Measurements from ENCODE around the gene AK9. TPM values are rescaled to one million over a fixed set of nuclear protein-coding genes. Genes with fewer than 3 reads are reported as not detected.

Gene AK9
- total RNA-seq, 2 experiments from 2014 or later: 3.5 to 5.2 TPM

DNA sequence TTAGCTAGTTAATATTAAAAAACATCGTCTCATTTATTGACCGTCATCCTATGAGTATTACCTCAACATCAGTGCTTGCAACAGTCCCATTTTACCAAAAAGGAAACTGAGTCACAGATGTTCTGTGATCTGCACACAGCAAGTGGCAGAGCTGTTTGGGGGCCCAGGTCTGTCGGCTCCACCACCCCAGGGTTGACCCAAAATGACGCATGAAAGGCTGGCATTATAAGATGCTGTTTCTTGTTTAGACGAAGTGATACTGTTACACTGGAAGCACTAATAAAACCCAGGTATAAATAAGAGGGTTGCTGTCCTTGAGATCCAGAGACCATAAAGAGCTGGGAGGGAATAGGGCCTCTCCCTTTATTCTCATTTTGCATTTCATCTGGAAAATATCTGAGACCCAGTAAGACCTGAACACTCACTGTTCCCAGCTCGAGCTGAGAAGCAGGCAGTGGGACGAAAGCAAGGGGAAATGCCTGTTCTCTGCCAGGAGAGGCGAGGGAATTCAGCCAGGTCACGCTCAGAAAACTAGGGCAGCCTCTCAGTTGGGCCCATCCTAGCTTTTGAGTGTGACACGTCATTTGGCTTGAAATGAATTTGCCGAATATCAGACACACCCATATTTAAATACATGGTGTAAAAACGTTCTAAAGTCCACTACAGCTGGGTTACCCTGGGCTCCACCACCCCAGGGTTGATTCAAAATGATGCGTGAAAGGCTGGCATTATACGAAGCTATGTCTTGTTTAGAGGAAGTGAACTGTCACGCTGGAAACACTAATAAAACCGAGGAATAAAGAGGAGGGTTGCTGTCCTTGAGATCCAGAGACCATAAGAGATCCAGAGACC, 234.1 kb downstream of the AK9 start:
- no peak for DNase-seq
- ChIA-PET CTCF (interaction anchor here (0.7 to 1.5 kb wide), 7 partner anchors 9 to 1419 kb away, joined by 3 to 7 read pairs (median 3); partner anchors contain the start of genes PPIL6 and SMPD2), POLR2A (interaction anchor here (0.9 to 1.0 kb wide), 3 partner anchors 12 to 269 kb away, joined by 3 to 4 read pairs (median 4); no protein-coding TSS in a partner anchor)
- no peak for ATAC-seq
- Mint-ChIP-seq H3K27me3 (no peaks in the 10 kb centered on the region), H3K4me1 (peaks cover 63% of the 10 kb centered on the region), H3K36me3 (ENCODE audit: low read depth) (peaks cover 22% of the 10 kb centered on the region), H3K4me3 (peak overlapping the region; percentile 28), H3K27ac (no peak overlapping the region), H3K9me3 (ENCODE audit: low read depth) (peaks cover 2% of the 10 kb centered on the region)
- intact Hi-C loops (cut with DNase I, micrococcal nuclease): no loop called here

DNA sequence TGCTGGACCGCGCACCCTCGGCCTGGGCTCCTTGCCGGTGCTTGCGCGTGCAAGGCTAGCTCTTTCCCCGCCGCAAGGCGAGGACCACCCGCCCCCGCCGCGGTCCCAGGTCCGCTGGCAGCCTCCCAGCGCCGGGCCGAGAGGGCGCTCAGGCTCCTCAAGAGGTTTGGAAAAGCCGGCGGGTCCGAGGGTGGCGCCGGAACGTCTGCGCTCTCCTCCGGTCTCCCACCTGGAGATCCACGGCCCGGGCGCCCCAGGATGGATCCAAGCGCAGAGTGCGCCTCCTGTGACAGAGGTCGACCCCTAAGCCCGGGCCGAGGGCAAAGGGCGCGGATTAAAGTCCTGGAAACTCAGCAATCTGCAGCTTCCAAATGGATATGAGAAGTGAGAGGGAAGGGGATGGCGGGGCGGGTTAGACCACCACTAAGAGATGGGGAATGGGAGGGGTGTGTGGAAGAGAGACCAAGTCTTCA, 234.9 kb downstream of the AK9 start:
- DNase-seq (no peak), ATAC-seq (no peak)
- H3K4me1 Mint-ChIP-seq: peaks cover 60% of the 10 kb centered on the region
- peak overlapping the region; percentile 87 for H3K4me3 Mint-ChIP-seq
- no peaks in the 10 kb centered on the region for H3K9me3 Mint-ChIP-seq (ENCODE audit: low read depth)
- ChIA-PET CTCF (interaction anchor here (0.7 to 1.5 kb wide), 4 partner anchors 15 to 1420 kb away, joined by 3 to 7 read pairs (median 4); partner anchors contain the start of genes PPIL6 and SMPD2), POLR2A (interaction anchor here (1.3 kb wide), 1 partner anchor 26 kb away, joined by 9 read pairs; no protein-coding TSS in a partner anchor)
- H3K36me3 Mint-ChIP-seq (ENCODE audit: low read depth): peaks cover 16% of the 10 kb centered on the region
- intact Hi-C loops (cut with DNase I, micrococcal nuclease): no loop called here
- H3K27ac Mint-ChIP-seq: no peak overlapping the region
- H3K27me3 Mint-ChIP-seq: no peaks in the 10 kb centered on the region

DNA sequence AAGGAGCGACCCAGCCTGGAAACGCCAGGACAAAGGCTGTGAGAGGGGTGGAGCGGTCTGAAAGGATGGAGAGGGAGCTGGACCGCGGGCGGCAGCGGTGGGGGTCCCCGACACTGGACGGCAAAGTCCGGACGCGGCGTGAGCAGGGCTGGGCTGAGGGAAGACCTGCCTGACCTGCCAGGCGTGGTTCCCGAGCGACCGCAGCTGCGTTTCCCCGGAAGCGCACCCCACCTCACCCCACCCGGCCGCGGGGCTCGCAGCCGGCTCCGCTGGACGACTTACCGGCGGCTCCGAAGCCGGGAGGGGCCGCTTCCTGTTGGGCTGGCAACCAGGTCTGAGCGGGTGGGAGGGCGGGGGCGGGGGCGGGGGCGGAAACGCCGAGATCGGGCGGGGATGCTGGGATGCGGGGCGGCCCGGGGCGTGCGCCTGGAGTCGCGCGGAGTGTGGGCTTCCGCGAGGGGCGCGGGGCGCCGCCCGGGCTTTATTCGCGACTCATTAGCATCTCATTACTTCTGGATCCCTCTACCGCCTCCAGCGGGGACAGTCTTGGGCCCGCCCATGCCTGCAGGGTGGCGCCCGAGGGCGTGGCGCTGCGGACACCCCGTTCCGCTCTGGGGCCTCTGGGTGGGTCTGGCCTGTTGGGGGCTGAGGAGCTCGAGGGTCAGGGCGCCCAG, 235.4 kb downstream of the AK9 start, which contains the start of gene MICAL1:
Gene MICAL1, minus strand, starts transcription at position 336 of the 674 bp plus-strand sequence. CDS start 1,576 bp downstream, outside the sequence.
- peak; percentile 53 for ATAC-seq
- peaks cover 59% of the 10 kb centered on the region for H3K4me1 Mint-ChIP-seq
- POLR2A ChIA-PET: interaction anchor here (1.2 to 1.3 kb wide), 2 partner anchors 27 to 73 kb away, joined by 3 to 9 read pairs; partner anchors contain the start of gene CD164
- H3K36me3 Mint-ChIP-seq (ENCODE audit: low read depth): peaks cover 16% of the 10 kb centered on the region
- intact Hi-C loops (cut with DNase I, micrococcal nuclease): loop anchor here (1.0 to 2.0 kb wide), 4 partner anchors 14 to 361 kb away; partner anchors contain the start of genes CD164 (in 1 of the 2), CEP57L1 (in 1 of the 2), SESN1 (in 1 of the 2) and ZBTB24 (in 1 of the 2)
- DNase-seq: peak; percentile 78
- peak within 1 kb of the TSS; percentile 92 for H3K27ac Mint-ChIP-seq
- CTCF ChIA-PET: interaction anchor here (1.0 to 3.9 kb wide), 3 partner anchors 14 to 73 kb away, joined by 4 to 25 read pairs (median 5); partner anchors contain the start of genes PPIL6 and SMPD2
- H3K27me3 Mint-ChIP-seq: no peaks in the 10 kb centered on the region
- H3K9me3 Mint-ChIP-seq (ENCODE audit: low read depth): no peaks in the 10 kb centered on the region
- H3K4me3 Mint-ChIP-seq: peak within 1 kb of the TSS; percentile 87

DNA sequence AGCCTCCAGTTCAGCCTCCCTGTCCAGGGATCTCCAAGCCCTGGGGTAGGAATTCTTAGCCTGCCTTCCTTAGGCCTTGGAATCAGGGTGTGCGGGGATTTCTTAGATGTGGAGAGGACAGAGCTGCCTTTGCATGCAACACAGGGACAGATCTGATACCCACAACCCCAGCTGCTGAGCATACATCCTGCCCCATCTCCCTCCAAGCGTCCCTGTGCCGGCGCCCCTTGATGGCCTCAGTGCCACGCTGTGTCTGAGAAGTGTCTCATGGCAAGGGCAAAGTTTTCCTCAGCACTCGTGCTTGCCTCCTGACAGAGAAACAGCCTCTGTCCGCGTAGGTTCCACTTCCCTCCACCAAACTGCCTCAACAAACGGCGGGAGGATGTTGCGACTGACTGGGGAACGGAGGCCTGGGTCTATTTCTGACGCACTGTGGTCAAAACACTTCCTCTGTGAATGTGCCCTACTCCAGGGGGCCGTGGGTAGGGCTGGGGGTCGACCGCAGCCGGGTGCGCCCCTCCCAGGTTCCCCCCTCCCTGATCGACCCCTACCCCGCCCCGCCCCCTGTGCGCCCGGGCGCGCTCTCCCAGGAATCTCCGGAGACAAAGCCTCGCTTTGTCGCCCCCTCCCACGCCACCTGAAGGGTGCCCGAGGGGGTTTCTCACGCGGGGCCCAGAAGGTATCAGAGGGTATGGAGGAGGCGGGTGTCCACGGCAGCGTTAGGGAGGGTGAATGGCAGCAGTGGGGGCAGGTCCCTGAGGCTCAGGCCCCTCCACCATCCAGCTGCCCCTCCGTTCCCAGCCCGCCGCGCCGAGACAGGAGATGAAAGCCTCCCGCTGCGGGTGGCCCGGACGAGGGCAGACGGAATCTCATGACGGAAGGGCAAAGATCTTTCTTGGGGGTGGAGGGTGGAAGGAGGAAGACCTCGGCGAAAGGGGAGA, 236.2 kb downstream of the AK9 start:
- POLR2A ChIA-PET: interaction anchor here (1.2 to 1.3 kb wide), 3 partner anchors 13 to 73 kb away, joined by 3 to 9 read pairs (median 4); partner anchors contain the start of gene CD164

DNA sequence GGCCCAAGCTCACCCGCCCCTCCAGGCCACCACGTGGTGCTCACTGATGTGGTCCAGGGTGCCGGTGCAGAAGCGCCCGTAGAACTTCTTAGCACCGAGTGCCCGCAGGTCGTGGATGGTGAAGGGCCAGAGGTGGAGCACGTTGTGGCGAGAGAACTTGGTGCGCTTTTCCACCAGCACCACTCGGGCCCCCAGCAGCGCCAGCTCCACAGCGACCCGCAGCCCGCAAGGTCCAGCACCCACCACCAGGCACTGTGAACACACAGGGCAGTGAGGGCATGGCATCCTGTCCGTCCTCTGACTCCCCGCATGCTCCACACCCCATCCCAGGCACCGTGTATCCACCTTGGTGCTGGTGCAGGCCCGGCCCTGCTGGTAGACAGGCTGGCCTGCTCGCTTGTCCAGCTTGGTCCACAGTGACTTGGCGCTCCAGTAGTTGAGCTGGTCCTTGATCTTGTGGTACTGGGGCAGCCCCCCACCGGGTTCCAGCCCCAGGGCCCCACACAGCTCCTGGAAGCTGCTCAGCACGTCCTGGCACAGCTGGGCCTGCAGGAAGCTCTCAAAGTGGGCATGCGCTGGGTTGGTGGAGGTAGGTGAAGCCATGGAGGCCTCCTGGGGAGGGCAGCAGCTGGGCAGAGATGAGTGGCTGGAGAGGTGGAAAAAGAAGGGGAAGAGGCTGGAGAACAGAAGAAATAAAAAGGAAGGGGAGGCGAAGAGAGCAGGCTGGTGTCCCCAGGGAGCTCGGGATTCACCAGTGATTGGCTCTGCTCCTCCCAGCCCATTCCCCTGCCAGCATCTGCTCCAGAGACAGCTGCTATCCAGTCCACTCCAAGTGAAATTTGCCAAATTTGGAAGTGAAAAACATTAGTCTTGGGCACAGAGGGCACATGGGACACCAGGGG, 237.2 kb downstream of the AK9 start:
- intact Hi-C loops (cut with DNase I, micrococcal nuclease): loop anchor here in 1 of 2 experiments (1.0 to 2.0 kb wide), 2 partner anchors 14 to 359 kb away; partner anchors contain the start of genes CEP57L1, PPIL6, SESN1 and SMPD2
- Mint-ChIP-seq H3K4me3 (peak overlapping the region; percentile 87), H3K4me1 (peaks cover 57% of the 10 kb centered on the region), H3K27ac (peak overlapping the region; percentile 92), H3K9me3 (ENCODE audit: low read depth) (no peaks in the 10 kb centered on the region), H3K36me3 (ENCODE audit: low read depth) (peaks cover 13% of the 10 kb centered on the region), H3K27me3 (no peaks in the 10 kb centered on the region)
- ChIA-PET POLR2A (interaction anchor here (1.3 kb wide), 1 partner anchor 12 kb away, joined by 4 read pairs; no protein-coding TSS in a partner anchor), CTCF (interaction anchor here (0.6 to 3.9 kb wide), 4 partner anchors 12 to 81 kb away, joined by 3 to 25 read pairs (median 3); partner anchors contain the start of genes PPIL6 and SMPD2)
- DNase-seq (no peak), ATAC-seq (no peak)

More for the DNA sequence above, 236.2 kb downstream of the AK9 start:
- intact Hi-C loops (cut with DNase I, micrococcal nuclease): loop anchor here (1.0 to 2.0 kb wide), 5 partner anchors 13 to 360 kb away; partner anchors contain the start of genes CD164 (in 1 of the 2), CEP57L1 (in 1 of the 2), PPIL6 (in 1 of the 2) and SESN1 (in 1 of the 2)
- Mint-ChIP-seq H3K36me3 (ENCODE audit: low read depth) (peaks cover 16% of the 10 kb centered on the region), H3K27me3 (no peaks in the 10 kb centered on the region), H3K27ac (peak overlapping the region; percentile 92), H3K4me1 (peaks cover 63% of the 10 kb centered on the region), H3K4me3 (peak overlapping the region; percentile 87), H3K9me3 (ENCODE audit: low read depth) (no peaks in the 10 kb centered on the region)
- peak; percentile 36 for ATAC-seq
- CTCF ChIA-PET: interaction anchor here (0.6 to 3.9 kb wide), 5 partner anchors 13 to 82 kb away, joined by 3 to 25 read pairs (median 3); partner anchors contain the start of genes PPIL6 and SMPD2
- peak; percentile 75 for DNase-seq

DNA sequence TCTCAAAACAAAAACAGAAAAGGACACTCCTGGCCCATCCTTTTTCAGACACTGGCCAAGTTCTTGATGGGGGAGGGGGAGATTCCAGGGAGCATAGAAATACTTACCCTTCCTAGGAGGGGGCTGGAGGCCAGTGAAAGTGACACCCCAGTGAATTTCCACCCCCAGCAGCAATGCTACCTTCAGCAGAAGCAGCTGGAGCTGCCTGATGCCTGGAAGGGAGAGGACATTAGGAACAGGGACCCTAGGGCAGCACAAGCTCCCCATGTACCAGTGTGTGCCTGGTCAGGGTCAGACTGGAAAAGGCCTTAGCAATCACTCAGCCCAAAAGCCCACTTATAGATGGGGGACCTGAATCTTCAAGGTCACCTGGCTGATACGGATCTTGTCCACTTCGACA, 237.8 kb downstream of the AK9 start:
- Mint-ChIP-seq H3K9me3 (ENCODE audit: low read depth) (no peaks in the 10 kb centered on the region), H3K36me3 (ENCODE audit: low read depth) (peaks cover 13% of the 10 kb centered on the region), H3K27me3 (no peaks in the 10 kb centered on the region), H3K4me1 (peaks cover 50% of the 10 kb centered on the region), H3K27ac (no peak overlapping the region), H3K4me3 (no peak overlapping the region)
- CTCF ChIA-PET: interaction anchor here (0.7 to 3.9 kb wide), 2 partner anchors 11 kb away, joined by 3 to 25 read pairs; partner anchors contain the start of genes PPIL6 and SMPD2
- no peak for DNase-seq
- POLR2A ChIA-PET: no interaction called here
- intact Hi-C loops (cut with DNase I, micrococcal nuclease): no loop called here
- ATAC-seq: no peak

DNA sequence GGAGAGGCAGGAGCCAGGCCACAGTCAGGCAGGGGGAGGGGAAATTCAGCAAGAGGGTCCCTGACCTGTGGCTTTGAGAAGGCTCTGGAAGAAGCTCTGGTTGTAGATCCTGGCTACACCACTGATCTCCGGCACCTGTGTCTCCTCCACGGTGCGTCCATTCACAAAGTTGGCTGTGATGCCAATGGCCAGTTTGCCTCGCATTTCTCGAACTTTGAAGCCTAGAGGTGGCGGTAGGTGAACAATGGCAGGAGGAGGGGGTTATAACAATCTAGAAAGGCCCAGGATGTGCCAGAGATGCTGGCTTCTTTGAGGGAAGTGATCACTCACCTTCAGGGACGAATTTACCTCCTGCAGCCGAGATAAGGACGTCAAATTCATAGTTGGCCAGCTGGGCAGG, 238.8 kb downstream of the AK9 start:
- H3K36me3 Mint-ChIP-seq (ENCODE audit: low read depth): peaks cover 7% of the 10 kb centered on the region
- intact Hi-C loops (cut with DNase I, micrococcal nuclease): no loop called here
- no peak overlapping the region for H3K27ac Mint-ChIP-seq
- H3K4me3 Mint-ChIP-seq: no peak overlapping the region
- H3K9me3 Mint-ChIP-seq (ENCODE audit: low read depth): no peaks in the 10 kb centered on the region
- no peak for DNase-seq
- no peak for ATAC-seq
- POLR2A ChIA-PET: no interaction called here
- no peaks in the 10 kb centered on the region for H3K27me3 Mint-ChIP-seq
- CTCF ChIA-PET: interaction anchor here (0.6 to 3.9 kb wide), 2 partner anchors 10 to 437 kb away, joined by 4 to 25 read pairs; partner anchors contain the start of genes PPIL6 and SMPD2
- peaks cover 40% of the 10 kb centered on the region for H3K4me1 Mint-ChIP-seq

DNA sequence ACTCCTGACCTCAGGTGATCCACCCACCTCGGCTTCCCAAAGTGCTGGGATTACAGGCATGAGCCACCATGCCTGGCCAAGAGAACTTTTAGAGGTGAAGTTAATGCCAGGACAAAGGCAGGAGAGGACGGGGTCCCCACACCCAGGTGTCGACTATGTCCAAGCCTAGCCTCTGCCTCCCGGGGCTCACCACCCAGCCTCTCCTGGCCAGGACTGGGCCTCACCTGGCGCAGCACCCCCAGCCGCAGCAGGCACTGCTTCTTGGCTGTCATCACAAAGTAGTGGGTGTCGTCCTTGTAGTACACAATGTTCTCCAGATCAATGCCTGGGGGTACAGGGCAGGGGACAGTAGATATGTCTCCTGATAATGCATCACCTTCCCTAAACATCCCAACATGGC, 239.6 kb downstream of the AK9 start:
- POLR2A ChIA-PET: no interaction called here
- no peaks in the 10 kb centered on the region for H3K9me3 Mint-ChIP-seq (ENCODE audit: low read depth)
- DNase-seq: no peak
- no peak for ATAC-seq
- no peak overlapping the region for H3K27ac Mint-ChIP-seq
- H3K4me1 Mint-ChIP-seq: peaks cover 32% of the 10 kb centered on the region
- CTCF ChIA-PET: no interaction called here
- intact Hi-C loops (cut with DNase I, micrococcal nuclease): no loop called here
- peaks cover 4% of the 10 kb centered on the region for H3K36me3 Mint-ChIP-seq (ENCODE audit: low read depth)
- H3K27me3 Mint-ChIP-seq: no peaks in the 10 kb centered on the region
- H3K4me3 Mint-ChIP-seq: no peak overlapping the region

DNA sequence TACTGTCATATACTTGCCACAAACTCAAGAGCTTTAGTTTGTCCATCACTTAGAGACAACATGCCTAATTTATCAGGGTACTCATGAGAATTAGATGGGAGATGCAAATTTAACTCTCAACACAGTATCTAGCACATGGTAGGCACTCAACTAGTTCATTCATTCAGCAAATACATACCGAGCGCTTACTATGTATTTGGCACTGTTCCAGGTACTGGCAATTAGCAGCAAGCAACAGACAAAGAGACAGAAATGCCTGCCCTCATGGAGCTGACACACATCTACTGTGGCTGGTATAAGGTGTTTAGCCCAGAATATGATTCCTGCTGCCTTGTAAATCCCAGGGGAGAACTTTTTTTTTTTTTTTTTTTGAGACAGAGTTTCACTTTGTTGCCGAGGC, 240.2 kb downstream of the AK9 start:
- ATAC-seq (no peak), DNase-seq (no peak)
- ChIA-PET CTCF (interaction anchor here (1.4 kb wide), 1 partner anchor 9 kb away, joined by 3 read pairs; no protein-coding TSS in a partner anchor), POLR2A (interaction anchor here (0.6 kb wide), 1 partner anchor 9 kb away, joined by 3 read pairs; no protein-coding TSS in a partner anchor)
- intact Hi-C loops (cut with DNase I, micrococcal nuclease): no loop called here
- Mint-ChIP-seq H3K27me3 (no peaks in the 10 kb centered on the region), H3K4me1 (peaks cover 30% of the 10 kb centered on the region), H3K4me3 (no peak overlapping the region), H3K36me3 (ENCODE audit: low read depth) (peaks cover 4% of the 10 kb centered on the region), H3K27ac (peak overlapping the region; percentile 3), H3K9me3 (ENCODE audit: low read depth) (no peaks in the 10 kb centered on the region)

All from activated CD4-positive, alpha-beta T cell treated with anti-CD3 and anti-CD28 coated beads for 36 hours (primary cell).